Activated CD4-positive, CD25-positive, alpha-beta regulatory T cell treated with anti-CD3 and anti-CD28 coated beads, Interleukin-2, amount 50 U/mL, for 24 hours (primary cell): ENCODE measurements around the gene OPCML.

Experiments
- ATAC-seq, 2 donors: fragments of 150-1000 bp; cut with Tn5 transposase; one replicate each; pipeline ENCODE4 v1.10.0; 2021; ENCODE audit warnings: mild to moderate bottlenecking in 1 of 2, moderate library complexity in 1 of 2

OPCML gene

GRCh38 chr11:132773751-132774150 lies 758.5 kb downstream of the OPCML start:
- no peak for ATAC-seq

- ATAC-seq: peak in 1 of 2 donors; percentile 21
These were observed 759.4 kb downstream of the OPCML start for GRCh38 chr11:132772703-132773545.

GRCh38 chr11:132771746-132772145 lies 760.6 kb downstream of the OPCML start:
- ATAC-seq: no peak

GRCh38 chr11:132770829-132771530 lies 761.3 kb downstream of the OPCML start:
- ATAC-seq: no peak

GRCh38 chr11:132763503-132763902 lies 768.8 kb downstream of the OPCML start:
- ATAC-seq: no peak

- no peak for ATAC-seq
These were observed 776.4 kb downstream of the OPCML start for GRCh38 chr11:132755934-132756333.

GRCh38 chr11:132751516-132752250 lies 780.6 kb downstream of the OPCML start:
- ATAC-seq: no peak

- no peak for ATAC-seq
These were observed 786.0 kb downstream of the OPCML start for GRCh38 chr11:132746305-132746704.

- no peak for ATAC-seq
These were observed 787.0 kb downstream of the OPCML start for GRCh38 chr11:132745306-132745705.

- no peak for ATAC-seq
These were observed 787.5 kb downstream of the OPCML start for GRCh38 chr11:132744771-132745170.

- ATAC-seq: no peak
These were observed 788.7 kb downstream of the OPCML start for GRCh38 chr11:132743601-132744000.

GRCh38 chr11:132742929-132743328 lies 789.4 kb downstream of the OPCML start:
- ATAC-seq: no peak

GRCh38 chr11:132734217-132734616 lies 798.1 kb downstream of the OPCML start:
- no peak for ATAC-seq

- ATAC-seq: no peak
These were observed 804.3 kb downstream of the OPCML start for GRCh38 chr11:132728026-132728425.

- no peak for ATAC-seq
These were observed 810.8 kb downstream of the OPCML start for GRCh38 chr11:132721526-132721925.

GRCh38 chr11:132719684-132720083 lies 812.6 kb downstream of the OPCML start:
- ATAC-seq: no peak

- ATAC-seq: peak; percentile 67 to 82
These were observed 813.3 kb downstream of the OPCML start for GRCh38 chr11:132718711-132719671.

- no peak for ATAC-seq
These were observed 814.5 kb downstream of the OPCML start for GRCh38 chr11:132717824-132718223.

GRCh38 chr11:132716037-132716436 lies 816.3 kb downstream of the OPCML start:
- no peak for ATAC-seq

GRCh38 chr11:132714859-132715440 lies 817.4 kb downstream of the OPCML start:
- ATAC-seq: no peak

GRCh38 chr11:132712466-132712865 lies 819.8 kb downstream of the OPCML start:
- ATAC-seq: no peak
